NCI-H82 treated with DMSO at 0.1 percent for 48 hours (cell line): Measurements from ENCODE around the gene PLEKHG3.

Experiments
- DNase-seq: peaks from one replicate; lab custom pipeline; 2025; ENCODE audit not compliant: unreplicated experiment; lab: John Stamatoyannopoulos, UW

Gene PLEKHG3

DNA sequence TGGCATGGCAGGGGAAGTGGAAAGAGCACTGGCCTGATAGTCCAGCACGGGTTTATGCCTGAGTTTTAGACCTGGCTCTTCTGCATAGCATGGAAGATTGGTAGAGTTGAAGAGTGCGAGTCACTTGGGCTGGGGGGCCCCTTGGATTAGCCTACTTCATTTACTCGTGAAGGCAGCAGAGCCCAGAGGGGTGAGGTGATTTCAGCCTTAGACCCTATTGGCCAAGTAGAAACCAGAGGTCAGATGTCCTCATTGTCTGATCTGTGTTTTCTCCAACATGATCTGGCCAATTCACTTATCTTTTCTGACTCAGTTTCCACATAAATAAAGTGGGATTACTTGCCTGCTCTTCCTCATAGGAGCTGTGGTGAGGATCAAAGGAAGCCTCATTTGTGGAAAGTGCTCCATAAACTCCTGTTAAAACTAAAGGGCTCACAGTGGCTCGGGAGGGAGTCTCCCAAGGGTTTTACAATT lies 1.9 kb downstream of the PLEKHG3 start:
- DNase-seq: no peak

- no peak for DNase-seq
These were observed 2.5 kb downstream of the PLEKHG3 start for GRCh38 chr14:64706593-64707193.

GRCh38 chr14:64707661-64708060 lies 3.4 kb downstream of the PLEKHG3 start:
- no peak for DNase-seq

GRCh38 chr14:64708148-64709004 lies 4.2 kb downstream of the PLEKHG3 start:
- DNase-seq: no peak

DNA sequence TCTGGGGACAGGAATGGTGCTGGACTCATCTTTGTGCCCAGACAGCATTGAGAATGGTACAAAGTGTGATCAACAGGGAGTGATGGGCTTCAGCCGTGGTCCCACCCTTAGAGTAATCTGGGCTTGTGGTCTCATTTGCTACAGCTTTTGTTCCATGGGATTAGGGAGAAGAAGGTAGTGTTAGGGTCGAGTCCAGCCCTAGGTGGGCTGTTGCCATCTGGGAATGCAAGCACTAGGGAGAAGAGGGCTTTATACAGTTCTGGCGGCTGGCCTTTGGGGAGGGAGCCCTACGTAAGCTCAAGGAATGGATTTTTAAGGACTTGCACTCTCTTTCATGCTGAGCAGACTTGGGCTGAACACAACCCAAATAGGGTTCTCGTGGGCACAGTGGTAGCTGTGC lies 4.9 kb downstream of the PLEKHG3 start:
- no peak for DNase-seq

DNA sequence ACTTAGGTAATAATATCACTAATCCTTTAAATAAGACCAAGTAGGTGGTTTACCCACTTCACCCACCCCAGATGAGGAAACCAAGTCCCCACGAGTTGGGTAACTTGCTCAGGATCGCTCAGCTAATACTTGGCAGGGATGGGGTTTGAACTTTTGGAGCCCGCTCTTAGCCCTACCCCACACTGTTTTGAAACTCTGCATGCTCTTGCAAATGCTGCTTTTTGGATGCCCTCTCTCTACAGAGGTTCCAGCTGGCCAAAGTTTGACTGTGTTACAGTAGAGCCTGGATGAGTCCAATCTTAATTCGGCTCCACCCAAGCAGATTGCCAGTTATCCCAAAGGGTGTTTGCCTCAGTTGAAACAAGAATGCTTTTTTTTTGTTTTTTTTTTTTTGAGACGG lies 6.8 kb downstream of the PLEKHG3 start:
- no peak for DNase-seq

DNA sequence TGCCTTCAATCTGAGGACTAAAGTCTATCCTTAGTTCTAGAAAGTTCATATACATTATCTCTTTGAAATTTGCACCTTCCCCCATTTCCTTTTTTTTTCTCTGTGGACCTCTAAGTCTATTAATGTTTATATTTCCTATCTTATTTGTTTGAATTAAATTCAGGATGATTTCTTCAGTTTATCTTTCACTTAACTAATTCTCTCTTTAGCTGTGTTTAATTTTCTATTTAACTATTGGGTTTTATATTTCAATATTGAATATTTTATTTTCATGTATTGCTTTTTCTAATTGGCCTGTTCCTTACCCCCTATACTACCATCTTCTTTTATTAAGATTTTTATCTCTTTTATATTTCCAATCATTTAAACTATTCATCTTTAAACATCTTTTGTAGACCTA lies 9.5 kb downstream of the PLEKHG3 start:
- DNase-seq: no peak

- DNase-seq: no peak
These were observed 10.3 kb downstream of the PLEKHG3 start for GRCh38 chr14:64714432-64715025.

DNA sequence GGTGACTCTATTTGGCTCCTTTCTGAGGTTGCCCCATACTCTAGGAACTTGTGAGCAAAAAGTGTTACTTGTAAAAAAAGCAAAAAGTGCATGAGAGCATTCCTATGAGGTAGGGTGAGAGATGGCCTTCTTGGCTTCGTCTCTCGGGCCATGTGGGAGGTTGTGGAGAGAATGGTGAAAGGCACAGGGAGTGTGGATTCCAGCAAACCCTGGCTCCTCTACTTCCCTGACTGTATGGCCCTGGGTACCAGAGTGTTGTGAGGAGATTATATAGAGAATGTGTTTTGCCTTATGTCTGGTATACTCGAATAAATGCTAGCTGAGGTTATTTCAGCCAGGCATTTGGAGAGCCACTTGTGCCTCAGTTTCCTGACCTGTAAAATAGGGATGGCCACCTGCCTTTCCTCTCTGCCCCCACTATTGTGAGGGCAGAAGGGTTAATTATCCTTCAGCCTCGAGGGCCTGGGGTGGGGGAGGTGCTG lies 11.0 kb downstream of the PLEKHG3 start:
- no peak for DNase-seq

DNA sequence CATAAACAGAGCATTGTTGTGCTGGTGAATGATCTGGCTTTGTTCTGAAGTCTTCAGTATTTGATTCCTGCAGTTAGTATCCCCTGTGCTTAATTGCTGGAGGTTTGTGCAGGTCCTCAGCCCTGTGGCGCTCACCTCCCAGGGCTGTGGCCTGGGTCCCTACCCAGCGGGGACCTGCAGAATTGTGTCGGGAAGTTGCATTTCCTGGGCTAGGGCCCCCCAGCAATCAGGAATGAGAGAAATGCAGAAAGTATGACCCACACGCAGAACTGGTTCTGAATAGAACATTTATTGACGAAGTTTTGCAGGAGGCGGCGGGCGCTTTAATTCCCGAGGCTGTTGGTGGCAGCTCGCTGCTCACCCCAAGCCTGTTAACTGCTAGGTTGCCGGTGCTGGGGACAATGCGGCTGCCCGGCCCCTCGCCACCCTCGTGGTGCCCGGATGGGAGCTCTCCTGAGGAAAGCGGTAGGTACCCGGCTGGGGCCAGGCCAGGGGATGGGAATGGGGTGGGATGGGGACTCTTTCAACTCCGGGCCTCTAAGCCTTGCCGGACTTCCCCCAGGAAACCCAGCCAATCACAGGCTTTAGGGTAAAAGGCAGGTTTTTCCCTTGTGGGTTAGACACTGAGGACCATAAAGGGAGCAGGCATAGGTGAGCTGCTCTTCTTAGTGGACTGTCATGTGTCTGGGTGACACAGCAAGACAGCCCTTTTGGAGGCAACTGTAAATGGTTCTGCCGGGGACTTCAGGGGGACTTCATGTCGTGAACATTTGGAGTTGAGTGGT lies 11.6 kb downstream of the PLEKHG3 start:
- no peak for DNase-seq

- DNase-seq: no peak
These were observed 13.6 kb downstream of the PLEKHG3 start for GRCh38 chr14:64717870-64718269.

DNA sequence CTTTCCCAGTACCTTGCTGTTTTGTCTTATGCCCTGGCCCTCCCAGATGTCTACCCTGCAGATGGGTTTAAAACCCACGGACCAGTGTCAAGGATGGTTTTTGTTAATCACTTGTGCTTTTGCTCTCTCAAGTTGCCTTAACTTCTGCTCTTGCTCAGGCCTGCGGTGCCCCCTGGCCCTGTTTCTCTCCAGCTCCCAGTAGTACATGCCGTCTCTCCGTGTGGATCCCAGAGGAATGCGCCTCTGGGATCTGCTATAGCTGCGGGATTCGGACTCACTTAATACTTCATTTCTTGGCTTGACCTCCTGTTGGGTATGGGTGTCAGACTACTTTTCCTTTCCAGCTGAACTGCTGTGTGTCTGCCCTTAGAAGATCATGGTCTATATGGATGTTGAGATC lies 14.5 kb downstream of the PLEKHG3 start:
- no peak for DNase-seq

- no peak for DNase-seq
These were observed 15.4 kb downstream of the PLEKHG3 start for GRCh38 chr14:64719601-64720000.

DNA sequence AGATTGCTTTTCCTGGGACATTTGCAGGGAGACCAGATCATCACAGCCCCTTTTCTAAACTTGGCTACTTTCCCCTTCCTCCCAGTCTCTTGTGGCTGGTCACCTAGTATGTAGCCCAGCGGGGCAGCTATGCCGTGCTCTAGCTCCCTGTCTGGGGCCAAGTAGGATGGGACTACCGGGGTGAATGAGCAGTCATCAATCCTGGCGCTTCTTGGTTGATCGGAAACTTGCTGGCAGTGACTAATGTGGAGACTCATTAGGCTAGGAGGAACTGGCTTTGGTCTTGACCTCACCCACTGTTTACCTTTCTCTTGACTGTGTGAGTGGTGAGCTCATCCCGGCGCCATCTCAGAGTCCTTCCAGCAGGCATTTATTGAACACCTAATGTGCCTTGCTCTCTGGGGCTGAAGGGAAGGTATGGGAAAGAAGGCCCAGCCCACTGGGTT lies 15.9 kb downstream of the PLEKHG3 start:
- no peak for DNase-seq

DNA sequence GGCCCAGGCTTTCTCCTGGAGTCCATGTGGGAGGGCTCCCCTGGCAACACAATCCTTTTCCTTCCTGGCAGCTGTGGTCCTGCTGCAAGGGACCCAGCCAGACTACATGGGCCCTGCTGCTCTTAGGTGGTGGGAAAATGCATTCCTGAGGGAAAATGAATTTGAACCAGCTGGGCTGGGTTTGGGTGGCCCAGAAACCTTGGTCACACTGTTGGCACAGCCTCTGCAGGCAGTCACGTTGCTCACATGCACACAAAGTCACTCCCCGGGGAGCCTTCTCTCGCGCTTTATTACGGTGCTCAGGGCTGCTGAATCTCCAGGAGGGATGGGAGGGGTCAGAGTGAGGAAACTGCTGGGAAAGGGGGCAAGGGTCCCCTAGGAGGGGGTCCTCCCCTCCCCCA lies 17.2 kb downstream of the PLEKHG3 start:
- no peak for DNase-seq

- no peak for DNase-seq
These were observed 17.7 kb downstream of the PLEKHG3 start for GRCh38 chr14:64721899-64722298.

GRCh38 chr14:64722842-64723447 lies 18.7 kb downstream of the PLEKHG3 start:
- DNase-seq: no peak

DNA sequence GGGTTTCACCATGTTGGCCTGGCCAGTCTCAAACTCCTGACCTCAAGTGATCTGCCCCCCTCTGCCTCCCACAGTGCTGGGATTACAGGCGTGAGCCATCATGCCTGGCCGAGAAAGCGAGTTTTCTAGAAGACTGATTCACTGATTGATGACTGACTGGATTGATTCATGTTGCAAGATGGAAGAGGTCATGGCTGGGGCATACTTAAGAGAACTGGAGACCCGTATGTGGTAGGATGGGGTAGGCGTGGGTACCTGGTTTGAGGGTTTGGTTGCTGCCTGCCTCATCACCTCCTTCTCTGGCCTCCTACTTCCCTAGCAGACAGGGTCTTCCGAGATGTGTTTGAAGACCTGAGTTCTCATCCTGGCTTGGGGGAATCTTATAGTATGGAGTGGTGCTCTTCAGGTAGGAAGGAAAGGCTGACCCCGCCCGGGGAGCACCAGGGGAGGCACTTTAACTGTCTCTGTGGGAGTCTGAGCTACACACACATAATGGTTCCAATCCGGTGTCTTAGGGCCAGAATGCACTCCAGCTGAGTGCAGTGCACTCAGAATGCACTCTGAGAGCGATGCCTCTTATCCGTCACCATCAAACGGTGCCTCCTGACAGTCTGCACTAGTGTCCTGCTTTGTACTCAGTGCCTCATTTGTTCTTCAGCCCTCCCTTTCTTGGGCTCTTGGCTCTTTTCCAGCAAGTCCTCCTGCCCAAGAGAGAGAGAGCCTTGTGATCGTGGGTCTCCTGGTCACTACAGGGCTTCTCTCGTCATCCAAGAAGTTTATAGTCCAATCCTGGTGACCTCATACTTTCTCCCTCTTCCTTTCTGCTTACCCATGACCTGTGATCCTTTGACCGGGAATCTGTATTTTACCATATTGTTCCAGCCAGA lies 19.7 kb downstream of the PLEKHG3 start:
- DNase-seq: no peak

DNA sequence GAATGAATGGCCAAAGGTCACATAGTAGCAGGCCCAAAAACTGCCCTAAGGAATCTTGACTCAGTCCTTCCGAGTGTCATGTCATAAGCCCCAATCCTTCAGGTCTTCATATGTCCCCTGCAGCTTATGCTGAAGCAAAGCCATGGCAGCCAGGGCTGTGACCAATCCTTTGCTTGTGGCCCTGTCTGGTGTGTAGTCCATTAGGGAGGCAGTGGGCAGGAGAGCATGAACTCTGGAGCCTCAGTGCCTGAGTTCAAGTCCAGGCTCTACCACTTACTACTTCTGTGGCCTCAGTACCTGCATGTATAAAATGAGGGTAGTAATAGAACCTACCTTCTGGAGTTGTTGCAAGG lies 20.3 kb downstream of the PLEKHG3 start:
- DNase-seq: no peak
